Ishikawa (cell line): Measurements from ENCODE around the gene GMPPA.

Experiments used
- CEBPB ChIP-seq: IDR thresholded peaks from 2 replicates; pipeline ENCODE4 v1.6.1; 2012
- CREB1 ChIP-seq: IDR thresholded peaks from 2 replicates; pipeline ENCODE4 v1.6.1; 2012; ENCODE audit warnings: low read depth
- EGR1 ChIP-seq: IDR thresholded peaks from 2 replicates; pipeline ENCODE4 v1.6.1; 2012
- EP300 ChIP-seq: IDR thresholded peaks from 2 replicates; pipeline ENCODE4 v1.6.1; 2012; ENCODE audit warnings: borderline replicate concordance
- FOXM1 ChIP-seq: IDR thresholded peaks from 2 replicates; pipeline ENCODE4 v1.6.1; 2012; ENCODE audit warnings: low read depth, borderline replicate concordance
- MAX ChIP-seq: IDR thresholded peaks from 2 replicates; pipeline ENCODE4 v1.6.1; 2012
- NFIC ChIP-seq: IDR thresholded peaks from 2 replicates; pipeline ENCODE4 v1.6.1; 2012
- RAD21 ChIP-seq: IDR thresholded peaks from 2 replicates; pipeline ENCODE4 v1.6.1; 2012; ENCODE audit warnings: low read depth
- REST ChIP-seq: IDR thresholded peaks from 2 replicates; pipeline ENCODE4 v1.6.1; 2012; ENCODE audit warnings: low read depth, mild to moderate bottlenecking
- TAF1 ChIP-seq: IDR thresholded peaks from 2 replicates; pipeline ENCODE4 v1.6.1; 2012; ENCODE audit warnings: low read depth, mild to moderate bottlenecking
- TCF12 ChIP-seq: IDR thresholded peaks from 2 replicates; pipeline ENCODE4 v1.6.1; 2012; ENCODE audit warnings: low read depth
- TEAD4 ChIP-seq: IDR thresholded peaks from 2 replicates; pipeline ENCODE4 v1.6.1; 2012
- USF1 ChIP-seq: IDR thresholded peaks from 2 replicates; pipeline ENCODE4 v1.6.1; 2012
- YY1 ChIP-seq: IDR thresholded peaks from 2 replicates; pipeline ENCODE4 v1.6.1; 2012; ENCODE audit warnings: low read depth
- ZBTB7A ChIP-seq: IDR thresholded peaks from 2 replicates; pipeline ENCODE4 v1.6.1; 2012; ENCODE audit warnings: low read depth

Gene GMPPA

GRCh38 chr2:219453671-219454590, 44.8 kb upstream of the GMPPA start:
- TF ChIP-seq NFIC: no peak

- TF ChIP-seq TCF12 (no peak), TAF1 (no peak), CEBPB (no peak), REST (no peak), EGR1 (no peak), ZBTB7A (no peak), NFIC (no peak), EP300 (no peak), CREB1 (no peak), TEAD4 (no peak), MAX (no peak), USF1 (no peak), YY1 (no peak), FOXM1 (no peak), RAD21 (no peak)
Observed at GRCh38 chr2:219455581-219455980, 43.1 kb upstream of the GMPPA start.

- TF ChIP-seq RAD21 (peak; percentile 32; the same call in 1 of the 2 replicates), EP300 (no peak)
Observed at GRCh38 chr2:219457784-219458369, 40.8 kb upstream of the GMPPA start.

- no peak for TF ChIP-seq RAD21
- no peak for TF ChIP-seq NFIC
- TF ChIP-seq CEBPB: no peak
- TF ChIP-seq EP300: no peak
- TF ChIP-seq EGR1: no peak
Observed at GRCh38 chr2:219458996-219459395, 39.7 kb upstream of the GMPPA start.

GRCh38 chr2:219459460-219460311, 39.0 kb upstream of the GMPPA start:
- TF ChIP-seq EGR1 (no peak), TCF12 (no peak), TEAD4 (no peak), USF1 (no peak), MAX (0 out of 2 replicates have a peak, but pooled peaks have one; percentile 14), CEBPB (no peak), CREB1 (no peak), YY1 (no peak), TAF1 (no peak), RAD21 (peak; percentile 59), NFIC (no peak), FOXM1 (no peak), REST (no peak), ZBTB7A (no peak)

- TF ChIP-seq TEAD4 (no peak), RAD21 (no peak), REST (no peak), USF1 (no peak), NFIC (no peak), ZBTB7A (no peak)
Observed at GRCh38 chr2:219460424-219460926, 38.2 kb upstream of the GMPPA start.
